Activated T-helper 1 cell treated with anti-CD3 and anti-CD28 coated beads, Interleukin-12 subunit alpha, Interleukin-12 subunit beta, Interleukin-2, Interleukin-4 antibody, amounts not matched to agents 30 ng/mL and 10 ng/mL and 1 ng/mL, durations not matched to agents 14 hours and 24 hours and 36 hours (primary cell): ENCODE data around the gene NFAT5. TPM values are rescaled to one million over a fixed set of nuclear protein-coding genes. Genes with fewer than 3 reads are reported as not detected.
"Not testable (repeated sequence)": the region's sequence is repeated elsewhere in the genome, so short reads cannot be mapped to it uniquely, and the experiment has no call there.

Experiments used
- DNase-seq: peaks from one replicate; pipeline ENCODE4 v3.0.0; 2021; ENCODE audit warnings: low spot score
- H3K27ac Mint-ChIP-seq: one replicate; pipeline ENCODE4 v1.8.0; 2021; ENCODE audit warnings: mild to moderate bottlenecking, mixed read lengths
- H3K27me3 Mint-ChIP-seq: one replicate; pipeline ENCODE4 v1.8.0; 2022; ENCODE audit warnings: mild to moderate bottlenecking, moderate library complexity, mixed read lengths; ENCODE audit not compliant: insufficient read depth
- H3K36me3 Mint-ChIP-seq: one replicate; pipeline ENCODE4 v1.8.0; 2021; ENCODE audit warnings: low read depth, mixed read lengths
- H3K4me1 Mint-ChIP-seq: one replicate; pipeline ENCODE4 v1.8.0; 2021; ENCODE audit warnings: low read depth, mixed read lengths
- H3K4me3 Mint-ChIP-seq: one replicate; pipeline ENCODE4 v1.8.0; 2021; ENCODE audit warnings: mild to moderate bottlenecking, moderate library complexity, mixed read lengths
- H3K9me3 Mint-ChIP-seq: one replicate; pipeline ENCODE4 v1.8.0; 2021; ENCODE audit warnings: mixed read lengths
- intact Hi-C: fragments of 100-400 bp; cut with micrococcal nuclease; formaldehyde crosslinking; loops from one replicate; pipeline ENCODE4 v1.15.1; 2024
- total RNA-seq: library from RNA; stranded (reverse); gene quantifications from 2 replicates; pipeline ENCODE4 v1.2.3, GENCODE V29; 2022

NFAT5 gene
- total RNA-seq, 1 donor from 2014 or later: 54.2 TPM

GRCh38 chr16:69611103-69611640 lies 45.4 kb downstream of the NFAT5 start:
- Mint-ChIP-seq H3K36me3 (peaks cover 19% of the 10 kb centered on the region), H3K4me3 (no peak overlapping the region), H3K27me3 (no peaks in the 10 kb centered on the region), H3K9me3 (no peaks in the 10 kb centered on the region), H3K27ac (no peak overlapping the region), H3K4me1 (peaks cover 41% of the 10 kb centered on the region)
- DNase-seq: no peak
- intact Hi-C loops: no loop called here

- H3K4me3 Mint-ChIP-seq: no peak overlapping the region
- H3K4me1 Mint-ChIP-seq: peaks cover 23% of the 10 kb centered on the region
- intact Hi-C loops: no loop called here
- peaks cover 17% of the 10 kb centered on the region for H3K36me3 Mint-ChIP-seq
- no peak for DNase-seq
- peak overlapping the region; percentile 29 for H3K27ac Mint-ChIP-seq
- no peaks in the 10 kb centered on the region for H3K9me3 Mint-ChIP-seq
- no peaks in the 10 kb centered on the region for H3K27me3 Mint-ChIP-seq
Measured at GRCh38 chr16:69613378-69614154, 47.8 kb downstream of the NFAT5 start.

- Mint-ChIP-seq H3K4me3 (no peak overlapping the region), H3K27ac (no peak overlapping the region), H3K4me1 (peaks cover 24% of the 10 kb centered on the region), H3K27me3 (no peaks in the 10 kb centered on the region), H3K9me3 (no peaks in the 10 kb centered on the region), H3K36me3 (peaks cover 18% of the 10 kb centered on the region)
- intact Hi-C loops: no loop called here
- no peak for DNase-seq
Measured at GRCh38 chr16:69615528-69615927, 49.8 kb downstream of the NFAT5 start.

- H3K27ac Mint-ChIP-seq: no peak overlapping the region
- DNase-seq: no peak
- H3K4me3 Mint-ChIP-seq: no peak overlapping the region
- no peaks in the 10 kb centered on the region for H3K9me3 Mint-ChIP-seq
- peaks cover 29% of the 10 kb centered on the region for H3K4me1 Mint-ChIP-seq
- no peaks in the 10 kb centered on the region for H3K27me3 Mint-ChIP-seq
- intact Hi-C loops: no loop called here
- peaks cover 19% of the 10 kb centered on the region for H3K36me3 Mint-ChIP-seq
Measured at GRCh38 chr16:69616082-69616481, 50.3 kb downstream of the NFAT5 start.

- H3K27me3 Mint-ChIP-seq: no peaks in the 10 kb centered on the region
Measured at GRCh38 chr16:69618307-69618706, 52.5 kb downstream of the NFAT5 start.

GRCh38 chr16:69618721-69619120 lies 53.0 kb downstream of the NFAT5 start:
- no peak for DNase-seq
- no peak overlapping the region for H3K27ac Mint-ChIP-seq
- no peaks in the 10 kb centered on the region for H3K27me3 Mint-ChIP-seq
- no peak overlapping the region for H3K4me3 Mint-ChIP-seq
- peaks cover 20% of the 10 kb centered on the region for H3K36me3 Mint-ChIP-seq
- H3K4me1 Mint-ChIP-seq: peaks cover 22% of the 10 kb centered on the region
- intact Hi-C loops: no loop called here
- no peaks in the 10 kb centered on the region for H3K9me3 Mint-ChIP-seq

More at GRCh38 chr16:69618307-69618706, 52.5 kb downstream of the NFAT5 start:
- DNase-seq: no peak
- no peak overlapping the region for H3K4me3 Mint-ChIP-seq
- no peak overlapping the region for H3K27ac Mint-ChIP-seq
- peaks cover 26% of the 10 kb centered on the region for H3K4me1 Mint-ChIP-seq
- intact Hi-C loops: no loop called here
- H3K9me3 Mint-ChIP-seq: no peaks in the 10 kb centered on the region
- peaks cover 23% of the 10 kb centered on the region for H3K36me3 Mint-ChIP-seq

- intact Hi-C loops: no loop called here
- peaks cover 16% of the 10 kb centered on the region for H3K4me1 Mint-ChIP-seq
- H3K27ac Mint-ChIP-seq: no peak overlapping the region
- no peaks in the 10 kb centered on the region for H3K27me3 Mint-ChIP-seq
- H3K4me3 Mint-ChIP-seq: no peak overlapping the region
- DNase-seq: no peak
- no peaks in the 10 kb centered on the region for H3K9me3 Mint-ChIP-seq
- H3K36me3 Mint-ChIP-seq: peaks cover 22% of the 10 kb centered on the region
Measured at GRCh38 chr16:69619514-69619913, 53.7 kb downstream of the NFAT5 start.

- Mint-ChIP-seq H3K4me3 (no peak overlapping the region), H3K4me1 (peaks cover 16% of the 10 kb centered on the region), H3K27me3 (no peaks in the 10 kb centered on the region), H3K27ac (no peak overlapping the region), H3K9me3 (no peaks in the 10 kb centered on the region), H3K36me3 (peaks cover 21% of the 10 kb centered on the region)
- DNase-seq: no peak
- intact Hi-C loops: no loop called here
Measured at GRCh38 chr16:69620573-69620972, 54.8 kb downstream of the NFAT5 start.

- no peak overlapping the region for H3K4me3 Mint-ChIP-seq
- no peak overlapping the region for H3K27ac Mint-ChIP-seq
- intact Hi-C loops: no loop called here
- no peak for DNase-seq
- H3K36me3 Mint-ChIP-seq: peaks cover 18% of the 10 kb centered on the region
- no peaks in the 10 kb centered on the region for H3K9me3 Mint-ChIP-seq
- no peaks in the 10 kb centered on the region for H3K27me3 Mint-ChIP-seq
- H3K4me1 Mint-ChIP-seq: peaks cover 16% of the 10 kb centered on the region
Measured at GRCh38 chr16:69621225-69621624, 55.5 kb downstream of the NFAT5 start.

GRCh38 chr16:69626256-69626655 lies 60.5 kb downstream of the NFAT5 start:
- DNase-seq: no peak
- Mint-ChIP-seq H3K27me3 (no peaks in the 10 kb centered on the region), H3K36me3 (peaks cover 16% of the 10 kb centered on the region), H3K9me3 (no peaks in the 10 kb centered on the region), H3K4me1 (peaks cover 3% of the 10 kb centered on the region), H3K4me3 (no peak overlapping the region), H3K27ac (no peak overlapping the region)
- intact Hi-C loops: no loop called here

GRCh38 chr16:69632828-69633227 lies 67.1 kb downstream of the NFAT5 start:
- H3K9me3 Mint-ChIP-seq: peaks cover 22% of the 10 kb centered on the region

GRCh38 chr16:69633375-69633774 lies 67.6 kb downstream of the NFAT5 start:
- Mint-ChIP-seq H3K36me3 (peaks cover 40% of the 10 kb centered on the region), H3K4me1 (peaks cover 4% of the 10 kb centered on the region), H3K9me3 (peaks cover 22% of the 10 kb centered on the region), H3K27me3 (no peaks in the 10 kb centered on the region), H3K27ac (no peak overlapping the region), H3K4me3 (no peak overlapping the region)
- DNase-seq: no peak
- intact Hi-C loops: no loop called here

More at GRCh38 chr16:69632828-69633227, 67.1 kb downstream of the NFAT5 start:
- intact Hi-C loops: no loop called here
- Mint-ChIP-seq H3K36me3 (peaks cover 38% of the 10 kb centered on the region), H3K4me3 (no peak overlapping the region), H3K27me3 (no peaks in the 10 kb centered on the region), H3K4me1 (peaks cover 4% of the 10 kb centered on the region), H3K27ac (no peak overlapping the region)
- no peak for DNase-seq

- H3K27ac Mint-ChIP-seq, H3K4me1 Mint-ChIP-seq, DNase-seq, H3K4me3 Mint-ChIP-seq, H3K27me3 Mint-ChIP-seq, intact Hi-C loops: not testable (repeated sequence)
- Mint-ChIP-seq H3K36me3 (peaks cover 37% of the 10 kb centered on the region), H3K9me3 (peaks cover 22% of the 10 kb centered on the region)
Measured at GRCh38 chr16:69636563-69637146, 70.9 kb downstream of the NFAT5 start.
